Astrocyte of the cerebellum (primary cell): ENCODE data around the gene TRMT11.

ENCODE experiments used
- DNase-seq: peaks from one replicate; pipeline ENCODE4 v3.0.0-alpha.2; 2011; ENCODE audit warnings: low read depth
- H3K4me3 ChIP-seq: 2 replicates; pipeline ENCODE4 v1.5.1; 2011; ENCODE audit warnings: mild to moderate bottlenecking, low read depth, low read length, moderate library complexity
- in situ Hi-C: cut with HindIII; loops from 2 replicates; pipeline ENCODE4 v1.10.0; 2017; ENCODE audit warnings: low sequenced_read_pairs
- TF ChIP-seq, protein P1 (sequence below): IDR thresholded peaks from 2 replicates; pipeline ENCODE4 v1.5.1; 2012; ENCODE audit warnings: low read length, low read depth, moderate library complexity, mild to moderate bottlenecking; ENCODE audit errors: missing control alignments

Gene TRMT11

DNA sequence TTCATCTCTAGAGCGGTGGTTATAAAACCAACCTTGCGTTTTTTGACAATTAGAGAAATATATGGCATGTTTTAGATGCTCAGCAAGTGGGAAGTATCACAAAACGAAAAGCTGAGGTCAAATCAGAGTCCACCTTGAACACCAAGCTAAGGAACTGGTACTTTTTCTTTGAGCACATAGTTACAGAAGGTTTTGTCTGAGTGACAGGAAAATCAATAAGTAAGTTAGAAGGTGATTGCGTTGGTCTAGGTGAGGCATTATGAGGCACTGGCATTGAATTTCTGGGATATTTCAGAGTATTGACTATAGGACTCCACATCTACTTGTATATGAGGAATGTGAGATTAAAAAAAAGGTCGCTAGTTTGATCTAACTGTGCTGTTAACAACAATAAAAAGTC is 30.4 kb upstream of the TRMT11 start:
- peak overlapping the region; percentile 75 for H3K4me3 ChIP-seq
- in situ Hi-C loops: loop anchor here (25.0 kb wide), 1 partner anchor 169 kb away; the partner anchor contains the start of gene NCOA7

DNA sequence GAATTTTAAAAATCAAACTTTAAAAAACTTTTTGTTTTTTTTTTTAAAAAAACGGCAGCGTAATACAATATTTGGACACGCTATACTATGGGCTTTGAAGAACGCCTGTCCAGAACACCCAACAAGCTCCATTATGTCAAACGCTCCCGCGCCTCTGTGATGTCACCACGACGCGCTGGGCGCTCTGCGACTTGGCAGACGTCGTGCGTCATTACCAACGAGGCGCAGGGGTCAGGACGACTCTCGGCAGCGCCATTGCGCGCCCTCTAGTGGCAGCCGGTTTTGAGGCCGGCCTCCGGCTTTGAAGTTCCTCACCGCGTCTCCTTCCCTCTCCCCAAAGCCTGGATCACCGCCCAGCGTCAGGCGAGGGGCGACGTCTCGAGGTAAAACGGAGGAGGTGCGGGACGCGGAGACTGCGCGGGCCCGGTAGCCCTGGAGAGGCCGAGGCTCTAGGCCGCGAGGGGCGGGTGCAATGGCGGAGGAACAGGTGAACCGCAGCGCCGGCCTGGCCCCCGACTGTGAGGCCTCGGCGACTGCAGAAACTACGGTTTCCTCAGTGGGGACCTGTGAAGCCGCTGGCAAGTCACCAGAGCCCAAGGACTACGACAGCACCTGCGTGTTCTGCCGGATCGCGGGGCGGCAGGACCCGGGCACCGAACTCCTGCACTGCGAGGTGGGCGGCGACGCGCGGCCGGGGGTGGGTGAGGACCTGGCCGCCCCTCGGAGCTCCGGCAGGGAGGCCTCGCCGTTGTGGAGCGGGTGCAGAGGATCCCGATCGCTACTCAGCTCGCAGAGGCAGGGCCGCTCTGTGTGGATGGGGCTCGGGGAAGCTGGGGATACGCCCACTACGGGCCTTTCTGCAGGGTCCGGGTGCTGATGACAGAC is 29.6 kb upstream of the TRMT11 start, which contains the start of gene HINT3:
Gene HINT3 (plus strand): TSS at position 265 of the 885 bp plus-strand sequence. CDS start 208 bp downstream, at position 473.
- H3K4me3 ChIP-seq: peak within 1 kb of the TSS; percentile 75
- DNase-seq: peak; percentile 94
- TF ChIP-seq, protein P1, sequence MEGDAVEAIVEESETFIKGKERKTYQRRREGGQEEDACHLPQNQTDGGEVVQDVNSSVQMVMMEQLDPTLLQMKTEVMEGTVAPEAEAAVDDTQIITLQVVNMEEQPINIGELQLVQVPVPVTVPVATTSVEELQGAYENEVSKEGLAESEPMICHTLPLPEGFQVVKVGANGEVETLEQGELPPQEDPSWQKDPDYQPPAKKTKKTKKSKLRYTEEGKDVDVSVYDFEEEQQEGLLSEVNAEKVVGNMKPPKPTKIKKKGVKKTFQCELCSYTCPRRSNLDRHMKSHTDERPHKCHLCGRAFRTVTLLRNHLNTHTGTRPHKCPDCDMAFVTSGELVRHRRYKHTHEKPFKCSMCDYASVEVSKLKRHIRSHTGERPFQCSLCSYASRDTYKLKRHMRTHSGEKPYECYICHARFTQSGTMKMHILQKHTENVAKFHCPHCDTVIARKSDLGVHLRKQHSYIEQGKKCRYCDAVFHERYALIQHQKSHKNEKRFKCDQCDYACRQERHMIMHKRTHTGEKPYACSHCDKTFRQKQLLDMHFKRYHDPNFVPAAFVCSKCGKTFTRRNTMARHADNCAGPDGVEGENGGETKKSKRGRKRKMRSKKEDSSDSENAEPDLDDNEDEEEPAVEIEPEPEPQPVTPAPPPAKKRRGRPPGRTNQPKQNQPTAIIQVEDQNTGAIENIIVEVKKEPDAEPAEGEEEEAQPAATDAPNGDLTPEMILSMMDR: peak; percentile 97
- in situ Hi-C loops: loop anchor here (25.0 kb wide), 1 partner anchor 169 kb away; the partner anchor contains the start of gene NCOA7

More for the DNA sequence above, 30.4 kb upstream of the TRMT11 start:
- TF ChIP-seq, protein P1: no peak
- DNase-seq: no peak

DNA sequence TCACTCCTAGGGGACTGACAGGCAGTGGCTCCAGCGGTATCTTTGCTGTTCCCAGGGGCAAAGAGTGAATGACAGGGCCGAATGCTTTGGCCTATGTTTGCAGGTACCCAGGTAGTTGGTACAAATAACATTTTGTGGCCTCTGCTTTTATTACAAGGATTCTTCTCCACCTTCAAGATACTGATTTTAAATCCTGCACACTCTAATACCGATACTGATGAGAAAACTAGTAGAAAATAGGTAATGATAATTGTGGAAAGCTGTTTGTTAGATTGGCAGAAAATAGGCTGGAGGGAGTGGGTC is 29.0 kb upstream of the TRMT11 start:
- peak overlapping the region; percentile 75 for H3K4me3 ChIP-seq
- no peak for DNase-seq
- in situ Hi-C loops: loop anchor here (25.0 kb wide), 1 partner anchor 170 kb away; the partner anchor contains the start of gene NCOA7
- TF ChIP-seq, protein P1: no peak

DNA sequence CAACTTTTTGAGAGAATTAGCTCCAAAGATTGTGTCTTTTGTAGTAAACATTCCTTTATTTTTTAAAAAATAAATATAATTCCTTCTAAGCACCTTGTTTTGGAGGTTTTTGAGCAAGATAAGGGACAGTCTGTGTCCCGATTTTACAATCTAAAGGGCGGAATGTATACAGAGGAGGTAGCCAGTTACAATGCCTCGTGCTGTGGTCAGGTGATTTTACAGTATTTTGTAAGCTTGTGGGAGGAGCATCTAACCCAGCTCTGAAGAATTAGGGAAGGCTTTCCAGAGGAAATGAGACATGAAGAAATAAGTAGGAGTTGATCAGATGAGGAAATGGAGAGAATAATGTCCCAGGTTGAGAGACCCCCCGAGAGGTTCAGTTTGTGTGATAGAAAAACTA is 28.5 kb upstream of the TRMT11 start:
- DNase-seq: no peak
- peak overlapping the region; percentile 75 for H3K4me3 ChIP-seq
- in situ Hi-C loops: loop anchor here (25.0 kb wide), 1 partner anchor 171 kb away; the partner anchor contains the start of gene NCOA7
- TF ChIP-seq, protein P1: no peak

DNA sequence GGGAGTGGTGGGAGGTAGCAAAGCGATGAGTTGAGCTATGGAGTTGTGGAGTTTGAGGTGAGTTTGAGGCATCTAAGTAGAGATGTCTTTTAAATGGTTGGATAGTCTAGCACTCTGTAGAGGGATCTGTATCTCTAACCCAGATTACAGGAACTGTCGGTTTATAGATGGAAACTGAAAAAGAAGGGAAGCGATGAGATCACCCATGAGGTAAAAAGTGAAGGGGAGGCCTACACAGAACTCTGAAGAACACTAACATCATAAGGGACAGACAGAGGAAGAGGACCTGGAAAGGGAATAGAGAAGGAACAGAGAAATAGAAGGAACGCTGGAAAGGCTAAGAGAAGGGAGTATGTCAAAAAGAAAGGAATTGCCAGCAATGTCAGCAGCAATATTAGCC is 27.3 kb upstream of the TRMT11 start:
- DNase-seq: no peak
- no peak overlapping the region for H3K4me3 ChIP-seq
- in situ Hi-C loops: loop anchor here (25.0 kb wide), 1 partner anchor 172 kb away; the partner anchor contains the start of gene NCOA7
- TF ChIP-seq, protein P1: no peak

DNA sequence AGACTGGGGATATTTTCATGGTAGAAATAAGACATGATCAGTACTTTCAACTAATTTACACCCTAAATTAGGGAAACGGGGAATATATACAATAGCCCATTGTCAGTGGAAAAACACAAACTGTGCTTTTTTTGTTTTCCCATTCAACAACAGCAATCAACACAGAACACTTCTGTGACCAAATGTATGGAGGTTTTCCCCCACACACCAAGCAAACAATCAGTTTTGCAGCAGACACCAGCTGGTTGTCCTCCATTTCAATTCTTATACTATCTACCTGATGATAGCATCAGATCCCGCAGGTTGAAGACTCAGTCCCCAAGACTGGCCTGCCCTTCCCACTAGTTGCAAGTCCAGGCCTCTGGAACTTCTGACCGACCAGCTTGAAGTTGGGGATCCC is 25.2 kb upstream of the TRMT11 start:
- in situ Hi-C loops: loop anchor here (25.0 kb wide), 1 partner anchor 174 kb away; the partner anchor contains the start of gene NCOA7
- DNase-seq: no peak
- no peak overlapping the region for H3K4me3 ChIP-seq
- TF ChIP-seq, protein P1: no peak
